ENCODE results near the gene PRAMEF1. TPM values are rescaled to one million over a fixed set of nuclear protein-coding genes. Genes with fewer than 3 reads are reported as not detected.

Gene PRAMEF1
- total and polyA plus RNA-seq, 10 donors = not detected

GRCh38 chr1:12763479-12763878, 27.7 kb upstream of the PRAMEF1 start:
- no peak for DNase-seq
- H3K27me3 ChIP-seq (replicated peaks in 1 of 7) = peaks cover 0 to 29% (median 0%) of the 10 kb centered on the region in 7 donors
- intact Hi-C loops (cut with DNase I; ENCODE audit: low total_unique reads) = no loop called here
- no peaks in the 10 kb centered on the region for H3K36me3 ChIP-seq
- H3K9me3 ChIP-seq = no peaks in the 10 kb centered on the region
- no peak overlapping the region for H3K27ac ChIP-seq
- no peaks in the 10 kb centered on the region for H3K4me1 ChIP-seq
- TF ChIP-seq POLR2AphosphoS5 (IDR thresholded peaks at IDR 0.05) (no peak), POLR2A (IDR thresholded peaks at IDR 0.05) (no peak)
- TF ChIP-seq, protein P1, sequence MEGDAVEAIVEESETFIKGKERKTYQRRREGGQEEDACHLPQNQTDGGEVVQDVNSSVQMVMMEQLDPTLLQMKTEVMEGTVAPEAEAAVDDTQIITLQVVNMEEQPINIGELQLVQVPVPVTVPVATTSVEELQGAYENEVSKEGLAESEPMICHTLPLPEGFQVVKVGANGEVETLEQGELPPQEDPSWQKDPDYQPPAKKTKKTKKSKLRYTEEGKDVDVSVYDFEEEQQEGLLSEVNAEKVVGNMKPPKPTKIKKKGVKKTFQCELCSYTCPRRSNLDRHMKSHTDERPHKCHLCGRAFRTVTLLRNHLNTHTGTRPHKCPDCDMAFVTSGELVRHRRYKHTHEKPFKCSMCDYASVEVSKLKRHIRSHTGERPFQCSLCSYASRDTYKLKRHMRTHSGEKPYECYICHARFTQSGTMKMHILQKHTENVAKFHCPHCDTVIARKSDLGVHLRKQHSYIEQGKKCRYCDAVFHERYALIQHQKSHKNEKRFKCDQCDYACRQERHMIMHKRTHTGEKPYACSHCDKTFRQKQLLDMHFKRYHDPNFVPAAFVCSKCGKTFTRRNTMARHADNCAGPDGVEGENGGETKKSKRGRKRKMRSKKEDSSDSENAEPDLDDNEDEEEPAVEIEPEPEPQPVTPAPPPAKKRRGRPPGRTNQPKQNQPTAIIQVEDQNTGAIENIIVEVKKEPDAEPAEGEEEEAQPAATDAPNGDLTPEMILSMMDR (IDR thresholded peaks at IDR 0.05 in 8 of 11, conservative IDR thresholded peaks at IDR 0.05 in 3 of 11) = no peak
- WGBS, 5 donors = 66 to 77% (median 72%) methylated on average over 4 of the region's 4 CpGs
- no peak overlapping the region for H3K4me3 ChIP-seq

DNA sequence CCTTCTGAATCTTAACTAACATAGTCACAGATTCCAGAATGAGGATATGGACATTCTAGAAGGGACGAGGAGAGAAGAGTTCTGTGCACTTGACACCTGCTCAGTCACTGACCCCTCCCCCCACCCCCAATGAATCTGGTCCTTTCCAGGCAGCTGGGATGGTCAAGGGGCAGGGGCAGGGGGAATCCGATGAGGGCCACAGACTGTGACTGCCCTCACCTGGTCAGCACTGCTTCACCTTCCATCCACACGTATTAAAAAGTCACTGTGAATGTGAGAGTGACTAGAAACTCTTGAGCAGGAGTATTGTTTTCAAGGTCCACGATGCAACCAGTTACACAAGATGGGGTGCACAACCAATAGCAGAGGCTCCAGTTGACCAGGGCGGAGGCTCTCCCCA, 27.2 kb upstream of the PRAMEF1 start:
- Histone ChIP-seq H3K27ac (no peak overlapping the region), H3K27me3 (replicated peaks in 1 of 7) (peaks cover 0 to 29% (median 0%) of the 10 kb centered on the region in 7 donors), H3K4me1 (no peaks in the 10 kb centered on the region), H3K9me3 (no peaks in the 10 kb centered on the region), H3K4me3 (no peak overlapping the region), H3K36me3 (no peaks in the 10 kb centered on the region)
- WGBS, 5 donors = 62 to 73% (median 67%) methylated on average over 5 of the region's 5 CpGs
- DNase-seq = no peak
- intact Hi-C loops (cut with DNase I; ENCODE audit: low total_unique reads) = no loop called here
- TF ChIP-seq POLR2AphosphoS5 (IDR thresholded peaks at IDR 0.05) = no peak
- TF ChIP-seq, protein P1 (IDR thresholded peaks at IDR 0.05 in 8 of 11, conservative IDR thresholded peaks at IDR 0.05 in 3 of 11) = no peak
- no peak for TF ChIP-seq POLR2A (IDR thresholded peaks at IDR 0.05)

DNA sequence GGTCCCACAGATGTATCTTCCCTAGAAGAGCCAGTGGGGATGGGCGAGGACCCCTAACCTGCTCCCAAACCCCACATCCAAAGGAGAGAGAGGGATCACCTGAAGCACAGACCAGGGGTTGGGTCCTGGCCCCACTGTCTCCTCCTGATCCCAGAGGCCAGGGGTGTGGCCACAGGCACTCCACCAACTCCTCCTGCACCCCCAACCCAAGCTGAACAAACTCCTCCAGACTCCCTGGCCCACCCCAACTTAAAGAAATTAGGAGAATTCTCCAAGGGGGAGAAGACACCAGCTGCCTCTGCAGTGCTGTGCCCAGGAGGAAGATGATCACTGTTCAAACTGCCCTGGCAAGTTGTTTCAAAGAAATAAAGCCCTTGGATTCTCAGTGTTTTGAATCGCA, 22.2 kb upstream of the PRAMEF1 start:
- Histone ChIP-seq H3K9me3 (no peaks in the 10 kb centered on the region), H3K36me3 (no peaks in the 10 kb centered on the region), H3K4me3 (no peak overlapping the region), H3K27me3 (replicated peaks in 1 of 7) (peaks cover 0 to 44% (median 10%) of the 10 kb centered on the region in 7 donors), H3K27ac (no peak overlapping the region), H3K4me1 (no peaks in the 10 kb centered on the region)
- intact Hi-C loops (cut with DNase I; ENCODE audit: low total_unique reads) = no loop called here
- TF ChIP-seq POLR2AphosphoS5 (IDR thresholded peaks at IDR 0.05) (no peak), POLR2A (IDR thresholded peaks at IDR 0.05) (no peak)
- TF ChIP-seq, protein P1 (IDR thresholded peaks at IDR 0.05 in 8 of 11, conservative IDR thresholded peaks at IDR 0.05 in 3 of 11) = no peak
- DNase-seq = no peak
- WGBS, 5 donors = 59 to 90% (median 74%) methylated on average over 2 of the region's 2 CpGs

DNA sequence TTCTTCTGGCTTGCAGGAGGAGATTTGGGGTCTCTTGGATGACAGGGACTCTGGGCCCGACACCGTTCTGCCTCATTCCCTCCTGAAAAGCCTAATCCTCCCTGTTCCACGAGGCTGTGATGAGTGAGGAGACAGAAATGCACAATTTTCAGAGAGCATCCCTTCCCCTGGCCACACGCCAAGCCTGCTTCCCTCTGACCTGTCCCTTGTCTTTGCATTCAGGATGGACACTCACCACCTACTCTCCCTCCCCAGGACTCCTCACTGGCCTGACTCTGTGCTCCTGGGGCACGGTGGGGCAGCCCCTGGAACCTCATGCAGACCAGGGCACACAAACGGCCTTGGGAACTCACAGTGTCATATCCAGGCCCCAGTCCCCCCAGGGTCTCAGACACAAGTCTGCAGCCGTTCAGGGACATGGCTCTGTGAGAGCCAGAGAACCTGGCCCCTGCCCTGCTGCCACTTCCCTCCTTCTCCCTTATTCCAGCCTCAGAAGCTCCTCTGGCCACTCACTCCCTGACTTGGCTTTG, 21.2 kb upstream of the PRAMEF1 start:
- Histone ChIP-seq H3K36me3 (no peaks in the 10 kb centered on the region), H3K27me3 (replicated peaks in 1 of 7) (peaks cover 0 to 46% (median 10%) of the 10 kb centered on the region in 7 donors), H3K4me3 (no peak overlapping the region), H3K4me1 (no peaks in the 10 kb centered on the region), H3K9me3 (no peaks in the 10 kb centered on the region), H3K27ac (no peak overlapping the region)
- WGBS, 5 donors = 50 to 65% (median 60%) methylated on average over 7 of the region's 7 CpGs
- no peak for TF ChIP-seq POLR2AphosphoS5 (IDR thresholded peaks at IDR 0.05)
- TF ChIP-seq POLR2A (IDR thresholded peaks at IDR 0.05) = no peak
- no peak for DNase-seq
- intact Hi-C loops (cut with DNase I; ENCODE audit: low total_unique reads) = no loop called here
